Adrenal gland (tissue), 5 donors: ENCODE results near the gene IL34.

Experiments
- POLR2A ChIP-seq, 2 donors: fragments of 450-650 bp; IDR thresholded peaks; one replicate each; pipeline ENCODE4 v1.6.1; 2017; ENCODE audit warnings: antibody characterized with exemption in 2 of 2, mild to moderate bottlenecking in 2 of 2, moderate library complexity in 1 of 2
- TF ChIP-seq, protein P1 (sequence below), 6 experiments: fragments of 450-650 bp in 4 of 6; fragments of 200-600 bp in 2 of 6; sonication (generic) in 1 of 6; IDR thresholded peaks; 1 replicate in 5 of 6; 2 replicates in 1 of 6; pipeline versions ENCODE4 v1.5.1 to v1.8.0; 2016 to 2021; ENCODE audit warnings: antibody characterized with exemption in 6 of 6, mild to moderate bottlenecking in 2 of 6, moderate library complexity in 1 of 6
- donor health status: DM: no; HTN: no; CAD: no.

DNA sequence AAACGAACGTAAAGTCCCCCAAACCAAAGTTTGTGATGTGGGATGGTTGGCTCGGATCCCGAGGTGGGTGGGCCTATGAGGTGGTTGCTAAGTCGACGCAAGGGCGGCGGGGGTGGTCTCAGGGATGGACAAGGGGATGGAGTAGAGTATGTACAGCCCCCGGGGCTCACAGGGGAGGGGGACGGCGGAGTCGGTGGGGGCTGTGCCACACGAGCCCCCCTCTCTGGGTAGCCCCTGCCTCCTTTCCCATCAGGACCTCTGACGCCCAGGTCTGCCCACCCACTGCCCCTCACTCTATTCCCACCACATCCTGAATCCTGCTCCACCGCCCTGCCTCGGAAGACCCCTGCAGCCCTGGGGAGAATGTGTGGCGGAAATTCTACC is 15.2 kb downstream of the IL34 start:
- TF ChIP-seq, protein P1, sequence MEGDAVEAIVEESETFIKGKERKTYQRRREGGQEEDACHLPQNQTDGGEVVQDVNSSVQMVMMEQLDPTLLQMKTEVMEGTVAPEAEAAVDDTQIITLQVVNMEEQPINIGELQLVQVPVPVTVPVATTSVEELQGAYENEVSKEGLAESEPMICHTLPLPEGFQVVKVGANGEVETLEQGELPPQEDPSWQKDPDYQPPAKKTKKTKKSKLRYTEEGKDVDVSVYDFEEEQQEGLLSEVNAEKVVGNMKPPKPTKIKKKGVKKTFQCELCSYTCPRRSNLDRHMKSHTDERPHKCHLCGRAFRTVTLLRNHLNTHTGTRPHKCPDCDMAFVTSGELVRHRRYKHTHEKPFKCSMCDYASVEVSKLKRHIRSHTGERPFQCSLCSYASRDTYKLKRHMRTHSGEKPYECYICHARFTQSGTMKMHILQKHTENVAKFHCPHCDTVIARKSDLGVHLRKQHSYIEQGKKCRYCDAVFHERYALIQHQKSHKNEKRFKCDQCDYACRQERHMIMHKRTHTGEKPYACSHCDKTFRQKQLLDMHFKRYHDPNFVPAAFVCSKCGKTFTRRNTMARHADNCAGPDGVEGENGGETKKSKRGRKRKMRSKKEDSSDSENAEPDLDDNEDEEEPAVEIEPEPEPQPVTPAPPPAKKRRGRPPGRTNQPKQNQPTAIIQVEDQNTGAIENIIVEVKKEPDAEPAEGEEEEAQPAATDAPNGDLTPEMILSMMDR (IDR thresholded peaks at IDR 0.05), result no peak
- no peak for TF ChIP-seq POLR2A (IDR thresholded peaks at IDR 0.05)
